Measurements from ENCODE around the gene DEPDC5.

DNA sequence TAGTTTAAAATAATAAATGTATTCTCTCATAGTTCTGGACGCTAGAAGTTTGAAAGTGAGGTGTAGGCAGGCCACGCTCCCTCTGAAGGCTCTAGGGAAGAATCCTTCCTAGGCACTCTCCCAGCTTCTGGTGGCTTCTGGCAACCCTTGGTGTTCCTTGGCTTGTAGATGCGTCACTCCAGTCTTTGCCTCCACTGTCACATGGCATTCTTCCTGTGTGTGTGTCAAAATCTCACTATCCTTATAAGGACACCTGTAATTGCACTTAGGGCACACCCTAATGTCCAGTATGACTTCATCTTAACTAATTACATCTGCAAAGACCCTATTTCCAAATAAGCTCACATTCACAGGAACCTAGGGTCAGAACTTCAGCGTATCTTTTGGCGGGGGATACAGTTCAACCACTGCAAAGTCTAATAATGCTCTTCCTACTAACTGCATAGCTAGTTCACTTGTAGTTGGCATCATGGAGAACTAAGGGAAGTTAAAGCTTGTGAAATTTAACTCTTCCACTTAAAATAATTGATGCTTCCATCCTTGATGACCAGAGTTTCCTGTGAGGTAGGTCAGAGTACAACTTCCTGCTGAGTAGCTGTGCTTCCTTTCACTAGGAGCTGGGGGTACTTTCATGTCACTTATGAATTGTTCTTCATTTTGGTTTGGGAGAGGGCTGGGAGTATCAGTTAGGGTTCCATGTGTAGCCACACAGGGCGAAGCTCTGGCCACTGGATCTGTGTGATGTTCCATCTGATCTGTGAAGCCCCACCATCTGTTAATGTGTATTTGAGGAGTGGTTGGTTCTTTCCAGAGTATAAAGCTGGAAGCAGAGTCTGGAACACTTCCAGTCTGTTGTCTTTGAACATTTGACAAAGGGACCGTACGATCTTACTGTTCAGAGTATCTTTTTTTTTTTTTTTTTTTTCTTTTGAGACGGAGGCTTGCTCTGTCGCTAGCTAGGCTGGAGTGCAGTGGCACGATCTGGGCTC, 201.0 kb downstream of the DEPDC5 start:
- TF ChIP-seq, protein P1, sequence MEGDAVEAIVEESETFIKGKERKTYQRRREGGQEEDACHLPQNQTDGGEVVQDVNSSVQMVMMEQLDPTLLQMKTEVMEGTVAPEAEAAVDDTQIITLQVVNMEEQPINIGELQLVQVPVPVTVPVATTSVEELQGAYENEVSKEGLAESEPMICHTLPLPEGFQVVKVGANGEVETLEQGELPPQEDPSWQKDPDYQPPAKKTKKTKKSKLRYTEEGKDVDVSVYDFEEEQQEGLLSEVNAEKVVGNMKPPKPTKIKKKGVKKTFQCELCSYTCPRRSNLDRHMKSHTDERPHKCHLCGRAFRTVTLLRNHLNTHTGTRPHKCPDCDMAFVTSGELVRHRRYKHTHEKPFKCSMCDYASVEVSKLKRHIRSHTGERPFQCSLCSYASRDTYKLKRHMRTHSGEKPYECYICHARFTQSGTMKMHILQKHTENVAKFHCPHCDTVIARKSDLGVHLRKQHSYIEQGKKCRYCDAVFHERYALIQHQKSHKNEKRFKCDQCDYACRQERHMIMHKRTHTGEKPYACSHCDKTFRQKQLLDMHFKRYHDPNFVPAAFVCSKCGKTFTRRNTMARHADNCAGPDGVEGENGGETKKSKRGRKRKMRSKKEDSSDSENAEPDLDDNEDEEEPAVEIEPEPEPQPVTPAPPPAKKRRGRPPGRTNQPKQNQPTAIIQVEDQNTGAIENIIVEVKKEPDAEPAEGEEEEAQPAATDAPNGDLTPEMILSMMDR (IDR thresholded peaks at IDR 0.05) = no peak
- TF ChIP-seq POLR2A (IDR thresholded peaks at IDR 0.05) = no peak

Measured in transverse colon (tissue), 3 donors.